ENCODE measurements around the gene CCDC107.

DNA sequence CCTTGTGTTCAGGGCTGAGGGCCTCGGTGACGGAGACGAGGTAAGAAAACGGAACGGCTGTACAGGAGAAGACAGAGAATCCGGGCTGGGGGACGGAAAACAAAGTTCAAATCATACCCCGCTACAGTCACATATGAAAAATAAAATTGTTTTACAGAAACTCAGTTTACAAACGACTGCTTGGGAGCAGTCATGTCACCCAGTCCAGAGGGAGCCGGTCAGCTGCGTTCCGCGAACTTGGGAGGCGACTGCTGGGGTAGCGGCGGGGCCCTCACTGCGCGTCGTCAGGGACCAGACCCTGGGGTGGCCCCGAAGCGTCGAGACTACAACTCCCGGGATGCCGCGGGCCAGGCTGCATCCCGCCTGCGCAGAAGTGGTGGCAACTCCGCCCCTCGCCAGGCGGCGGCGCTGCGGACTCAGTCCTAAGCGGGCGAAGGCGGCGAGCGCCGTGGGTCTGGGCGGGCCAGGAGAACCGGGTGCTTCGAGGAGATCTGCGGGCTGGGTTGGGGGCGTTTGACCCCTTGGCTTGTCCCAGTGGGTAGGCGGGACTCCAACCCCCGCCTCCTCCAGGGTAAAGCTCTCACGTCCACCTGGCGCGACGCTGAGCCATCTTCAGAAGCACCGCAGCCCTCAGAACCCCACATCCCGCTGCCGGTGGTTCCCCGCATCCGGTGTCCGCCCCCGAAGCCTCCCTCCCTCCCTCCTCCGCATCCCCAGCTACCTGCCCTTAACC, 11.4 kb upstream of the CCDC107 start:
- TF ChIP-seq POLR2A (IDR thresholded peaks at IDR 0.05; ENCODE audit: low read length) (peak; percentile 49), GATA1 (IDR thresholded peaks at IDR 0.05; ENCODE audit: low read depth, low read length) (no peak)
